ENCODE measurements around the gene CSTPP1.
"Not testable (repeated sequence)": the region's sequence is repeated elsewhere in the genome, so short reads cannot be mapped to it uniquely, and the experiment has no call there.

The CSTPP1 gene

DNA sequence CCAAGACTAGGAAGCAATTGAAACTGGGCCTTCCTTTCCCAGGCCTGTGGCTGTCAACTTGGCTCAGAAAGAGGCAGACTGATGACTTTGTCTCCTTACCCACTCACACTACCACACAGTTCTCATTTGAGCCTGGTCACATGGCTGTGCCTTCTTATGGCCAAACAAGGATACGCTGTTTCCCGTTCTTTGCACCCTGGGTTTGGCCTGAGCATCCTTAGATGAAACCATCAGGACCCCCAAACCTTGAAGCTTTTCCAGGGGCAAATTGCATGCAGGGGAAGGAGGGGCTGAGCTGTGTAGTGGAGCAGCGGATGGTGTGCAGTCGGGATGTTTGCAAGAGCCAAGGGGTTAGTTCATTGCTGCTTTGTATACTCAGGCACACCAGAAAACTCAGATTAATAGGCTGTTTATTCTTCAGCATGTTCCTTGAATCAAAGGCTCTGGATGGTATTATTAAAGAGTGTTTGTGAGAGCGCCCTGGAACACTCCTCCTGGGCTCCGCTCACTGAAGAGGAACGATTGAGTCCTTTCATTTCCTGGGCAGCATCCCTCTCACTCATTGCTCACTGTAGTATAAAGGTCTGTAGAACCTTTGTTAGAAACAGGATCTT lies 170.3 kb downstream of the CSTPP1 start:
- FAIRE-seq (no peak), DNase-seq (ENCODE audit: insufficient read length, low spot score) (no peak)
- no peak for TF ChIP-seq POLR2A (IDR thresholded peaks at IDR 0.05; ENCODE audit: low read depth, low read length)

DNA sequence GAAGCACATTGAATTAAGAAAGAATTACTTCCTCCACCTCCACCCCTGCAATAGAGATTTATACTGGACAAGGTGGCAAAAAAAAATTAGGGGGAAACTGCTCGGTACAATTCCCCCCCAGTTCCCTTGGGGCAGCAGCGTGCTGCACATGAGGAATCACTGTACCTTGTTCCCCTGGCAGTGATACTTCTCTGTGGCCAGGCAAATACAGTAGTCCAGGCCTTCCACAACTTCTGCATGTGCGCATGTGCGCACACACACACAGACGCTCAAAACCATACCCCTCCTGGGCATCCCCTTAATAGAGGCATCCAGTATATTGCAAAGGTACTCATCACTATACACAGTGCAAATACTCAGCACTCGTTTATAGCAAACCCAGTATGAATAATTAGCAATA lies 171.2 kb downstream of the CSTPP1 start:
- TF ChIP-seq POLR2A (IDR thresholded peaks at IDR 0.05; ENCODE audit: low read depth, low read length): no peak
- DNase-seq (ENCODE audit: insufficient read length, low spot score) (no peak), FAIRE-seq (no peak)

DNA sequence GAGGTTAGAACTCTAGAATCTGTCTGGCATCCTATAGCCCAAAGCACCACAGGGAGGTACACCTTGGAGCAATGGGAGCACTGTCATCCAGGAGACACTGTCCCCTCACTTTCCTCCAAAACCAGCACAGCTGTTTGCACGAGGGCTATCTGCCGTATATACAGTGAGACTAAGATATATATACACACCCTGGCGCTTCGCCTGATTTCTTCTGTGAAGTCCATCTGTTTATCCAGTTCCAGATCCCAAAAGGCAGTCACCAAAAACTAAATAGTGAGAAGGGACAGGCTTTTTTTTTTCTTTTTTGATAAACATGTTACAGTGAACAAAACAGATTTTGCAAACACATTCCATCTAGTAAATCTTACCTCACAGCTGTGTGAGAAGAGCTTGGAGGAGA lies 171.7 kb downstream of the CSTPP1 start:
- no peak for DNase-seq (ENCODE audit: insufficient read length, low spot score)
- TF ChIP-seq POLR2A (IDR thresholded peaks at IDR 0.05; ENCODE audit: low read depth, low read length): no peak
- FAIRE-seq: no peak

DNA sequence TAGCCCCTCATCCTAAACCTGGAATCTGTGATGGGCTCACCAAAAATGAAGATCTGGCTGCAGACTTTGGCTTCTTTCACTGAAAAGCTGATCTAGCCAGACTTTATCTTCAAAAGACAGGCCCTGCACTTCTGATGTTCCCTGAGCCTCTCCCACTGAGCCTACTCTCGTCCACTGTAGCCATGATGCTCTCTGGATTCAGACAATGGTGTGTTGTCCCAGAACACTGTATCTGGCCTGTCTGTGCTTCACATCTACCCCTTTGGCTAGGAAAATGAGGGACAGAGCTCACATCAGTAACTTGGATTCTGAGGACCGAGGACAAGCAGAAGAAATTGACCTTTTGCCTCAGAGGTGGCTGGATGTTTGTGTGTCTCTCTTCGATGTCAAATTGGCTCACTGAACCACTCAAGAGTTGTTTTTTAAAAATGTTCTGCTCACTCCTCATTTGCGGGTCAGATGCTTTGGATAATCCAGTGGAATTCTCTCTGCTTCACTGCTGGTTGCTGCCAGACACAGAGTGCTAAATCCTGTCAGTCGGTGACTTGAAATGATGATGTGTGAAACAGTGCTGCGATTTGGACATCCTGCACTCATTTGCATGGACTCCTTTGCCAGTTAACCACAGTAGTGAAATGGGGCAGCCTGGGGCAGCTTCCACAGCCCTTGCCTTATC lies 172.6 kb downstream of the CSTPP1 start:
- DNase-seq (ENCODE audit: insufficient read length, low spot score) (no peak), FAIRE-seq (no peak)
- TF ChIP-seq POLR2A (IDR thresholded peaks at IDR 0.05; ENCODE audit: low read depth, low read length): no peak

DNA sequence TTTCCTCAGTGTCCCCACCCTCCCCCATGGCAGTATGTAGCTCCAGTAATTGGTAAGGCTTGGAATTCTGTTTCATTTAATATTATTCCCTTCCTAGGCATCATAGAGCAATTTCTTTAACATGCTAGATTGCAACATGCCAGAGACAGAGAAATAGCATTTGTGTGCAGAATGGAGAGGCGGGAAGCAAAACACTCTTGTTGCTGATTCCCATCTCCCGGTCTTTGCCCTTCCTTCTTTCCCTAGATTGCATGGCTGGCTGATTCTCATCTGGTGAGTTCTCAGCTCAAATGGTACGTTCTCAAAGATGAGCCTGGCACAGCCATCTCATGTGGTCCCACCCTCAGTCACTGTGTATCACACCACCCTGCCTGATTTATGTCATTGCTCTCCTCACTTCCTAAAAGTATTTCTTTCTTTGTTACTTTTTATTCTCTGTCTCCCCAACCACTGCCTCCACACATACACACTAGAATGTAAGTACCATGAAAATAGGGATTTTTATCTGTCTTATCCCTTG lies 173.2 kb downstream of the CSTPP1 start:
- no peak for DNase-seq (ENCODE audit: insufficient read length, low spot score)
- FAIRE-seq: no peak
- no peak for TF ChIP-seq POLR2A (IDR thresholded peaks at IDR 0.05; ENCODE audit: low read depth, low read length)

DNA sequence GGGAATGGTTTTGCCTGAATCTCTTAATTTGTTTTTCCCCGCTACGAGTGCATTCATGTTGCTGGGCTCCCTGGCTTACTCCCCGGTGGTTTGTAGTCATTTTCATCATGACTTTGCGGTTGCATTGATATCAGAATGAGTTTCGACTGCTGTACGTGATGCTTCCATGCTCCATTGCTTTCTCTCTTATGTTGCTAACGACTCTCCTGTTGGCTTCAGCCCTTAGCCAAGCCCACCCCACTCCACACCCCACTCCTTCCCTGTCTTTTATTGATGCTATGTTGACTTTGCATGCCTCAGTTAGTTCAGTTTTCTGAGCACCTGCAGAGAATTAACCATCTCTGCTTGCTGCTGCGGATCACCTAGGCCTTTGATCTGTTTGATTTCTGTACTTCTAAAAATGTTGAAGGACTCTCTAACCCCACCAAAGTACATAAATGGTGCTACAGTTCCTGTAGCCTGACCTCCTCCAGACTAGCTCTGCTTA lies 174.8 kb downstream of the CSTPP1 start:
- DNase-seq (ENCODE audit: insufficient read length, low spot score): no peak

DNA sequence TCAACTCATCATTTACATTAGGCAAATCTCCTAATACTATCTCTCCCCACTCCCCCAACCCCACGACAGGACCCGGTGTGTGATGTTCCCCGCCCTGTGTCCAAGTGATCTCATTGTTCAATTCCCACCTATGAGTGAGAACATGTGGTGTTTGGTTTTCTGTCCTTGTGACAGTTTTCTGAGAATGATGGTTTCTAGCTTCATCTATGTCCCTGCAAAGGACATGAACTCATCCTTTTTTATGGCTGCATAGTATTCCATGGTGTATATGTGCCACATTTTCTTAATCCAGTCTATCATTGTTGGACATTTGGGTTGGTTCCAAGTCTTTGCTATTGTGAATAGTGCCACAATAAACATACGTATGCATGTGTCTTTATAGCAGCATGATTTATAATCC lies 176.4 kb downstream of the CSTPP1 start:
- not testable (repeated sequence) for FAIRE-seq

More for the DNA sequence above, 174.8 kb downstream of the CSTPP1 start:
- TF ChIP-seq POLR2A (IDR thresholded peaks at IDR 0.05; ENCODE audit: low read depth, low read length): no peak
- FAIRE-seq: no peak

DNA sequence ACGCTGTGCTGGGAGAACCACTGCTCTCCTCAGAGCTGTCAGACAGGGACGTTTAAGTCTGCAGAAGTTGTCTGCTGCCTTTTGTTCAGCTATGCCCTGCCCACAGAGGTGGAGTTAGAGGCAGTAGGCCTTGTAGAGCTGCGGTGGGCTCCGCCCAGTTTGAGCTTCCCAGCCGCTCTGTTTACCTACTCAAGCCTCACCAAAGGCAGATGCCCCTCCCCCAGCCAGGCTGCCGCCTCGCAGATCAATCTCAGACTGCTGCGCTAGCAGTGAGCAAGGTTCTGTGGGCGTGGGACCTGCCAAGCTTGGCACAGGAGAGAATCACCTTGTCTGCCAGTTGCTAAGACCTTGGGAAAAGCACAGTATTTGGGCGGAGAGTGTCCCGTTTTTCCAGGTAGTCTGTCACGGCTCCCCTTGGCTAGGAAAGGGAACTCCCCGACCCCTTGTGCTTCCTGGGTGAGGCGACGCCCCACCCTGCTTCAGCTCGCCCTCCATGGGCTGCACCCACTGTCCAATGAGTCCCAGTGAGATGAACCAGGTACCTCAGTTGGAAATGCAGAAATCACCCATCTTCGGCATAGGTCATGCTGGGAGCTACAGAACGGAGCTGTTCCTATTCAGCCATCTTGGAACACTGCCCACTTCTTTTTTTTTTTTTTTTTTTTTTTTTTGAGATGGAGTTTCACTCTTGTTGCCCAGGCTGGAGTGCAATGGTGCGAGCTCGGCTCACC lies 182.6 kb downstream of the CSTPP1 start:
- FAIRE-seq: not testable (repeated sequence)

More for the DNA sequence above, 176.4 kb downstream of the CSTPP1 start:
- not testable (repeated sequence) for DNase-seq (ENCODE audit: insufficient read length, low spot score)

DNA sequence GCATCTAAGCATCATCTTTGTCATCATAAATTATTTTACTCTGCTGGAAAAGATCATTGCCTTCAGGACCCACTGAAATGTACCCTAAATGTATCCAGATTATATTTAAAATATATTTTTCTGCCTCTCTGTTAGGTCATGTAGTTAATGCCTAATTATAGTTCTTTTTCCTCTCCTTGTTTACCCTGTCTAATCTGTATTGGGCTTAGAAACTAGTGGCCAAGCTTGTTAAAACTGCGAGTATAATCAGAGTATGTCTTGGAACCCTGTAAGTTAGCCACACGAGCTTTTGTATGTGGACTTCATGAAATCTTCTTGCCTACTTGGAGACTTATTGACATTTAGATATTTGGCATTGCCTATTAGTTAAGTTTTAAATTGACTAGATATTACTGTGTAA lies 184.5 kb downstream of the CSTPP1 start:
- TF ChIP-seq POLR2A (IDR thresholded peaks at IDR 0.05; ENCODE audit: low read depth, low read length): no peak
- FAIRE-seq (no peak), DNase-seq (ENCODE audit: insufficient read length, low spot score) (no peak)

More for the DNA sequence above, 182.6 kb downstream of the CSTPP1 start:
- DNase-seq (ENCODE audit: insufficient read length, low spot score): not testable (repeated sequence)

DNA sequence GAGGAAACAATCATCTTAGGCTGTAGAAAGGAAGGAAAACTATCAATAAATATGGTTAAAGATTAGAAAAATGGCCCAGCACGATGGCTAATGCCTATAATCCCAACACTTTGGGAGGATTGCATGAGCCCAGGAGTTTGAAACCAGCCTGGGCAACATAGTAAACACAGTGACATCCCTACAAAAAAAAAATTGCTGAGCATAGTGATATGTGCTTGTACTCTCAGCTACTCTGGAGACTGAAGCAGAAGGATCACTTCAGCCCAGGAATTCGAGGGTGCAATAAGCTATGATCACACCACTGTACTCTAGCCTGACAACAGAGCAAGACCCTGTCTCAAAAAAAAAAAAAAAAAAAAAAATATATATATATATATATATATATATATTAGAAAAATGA lies 185.2 kb downstream of the CSTPP1 start:
- DNase-seq (ENCODE audit: insufficient read length, low spot score) (no peak), FAIRE-seq (no peak)
- no peak for TF ChIP-seq POLR2A (IDR thresholded peaks at IDR 0.05; ENCODE audit: low read depth, low read length)

DNA sequence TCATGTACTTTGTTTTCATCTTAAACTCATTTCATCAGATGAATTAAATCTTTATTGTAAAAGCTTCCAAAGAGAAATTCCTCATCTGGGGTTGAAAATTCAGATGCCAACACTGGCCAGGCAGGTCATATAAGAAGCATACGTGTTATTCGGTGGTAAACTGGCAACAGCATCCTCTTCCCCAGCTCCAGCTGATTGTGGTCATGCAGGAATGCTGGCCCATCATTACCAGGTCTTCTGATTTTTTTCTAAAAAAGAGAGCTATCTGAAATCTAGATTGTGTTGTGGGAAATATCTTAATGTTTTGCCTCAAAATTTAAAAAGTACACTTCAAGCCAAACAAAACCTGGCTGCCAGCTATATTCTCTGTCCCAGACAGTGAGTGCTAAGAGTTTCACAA lies 186.5 kb downstream of the CSTPP1 start:
- no peak for TF ChIP-seq POLR2A (IDR thresholded peaks at IDR 0.05; ENCODE audit: low read depth, low read length)
- no peak for DNase-seq (ENCODE audit: insufficient read length, low spot score)
- FAIRE-seq: no peak

DNA sequence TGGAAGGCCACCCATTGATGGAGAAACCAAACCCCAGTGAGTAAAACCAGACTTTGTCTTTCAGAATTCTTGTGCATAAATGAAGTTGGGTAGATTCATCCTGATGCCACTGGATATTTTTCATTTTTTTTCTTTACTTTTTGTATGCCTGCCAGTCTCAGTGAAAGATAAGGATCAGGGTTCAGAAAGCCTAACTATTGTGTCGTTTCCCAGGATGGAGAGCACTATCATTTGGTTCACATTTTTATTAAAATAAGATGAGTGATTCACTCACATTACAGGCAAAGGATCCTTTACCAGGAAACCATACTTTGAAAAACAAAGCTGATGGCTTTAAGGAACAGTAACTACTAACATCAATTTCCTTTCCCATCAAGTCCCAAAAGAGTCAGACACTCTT lies 188.1 kb downstream of the CSTPP1 start:
- FAIRE-seq (no peak), DNase-seq (ENCODE audit: insufficient read length, low spot score) (no peak)
- TF ChIP-seq POLR2A (IDR thresholded peaks at IDR 0.05; ENCODE audit: low read depth, low read length): no peak

DNA sequence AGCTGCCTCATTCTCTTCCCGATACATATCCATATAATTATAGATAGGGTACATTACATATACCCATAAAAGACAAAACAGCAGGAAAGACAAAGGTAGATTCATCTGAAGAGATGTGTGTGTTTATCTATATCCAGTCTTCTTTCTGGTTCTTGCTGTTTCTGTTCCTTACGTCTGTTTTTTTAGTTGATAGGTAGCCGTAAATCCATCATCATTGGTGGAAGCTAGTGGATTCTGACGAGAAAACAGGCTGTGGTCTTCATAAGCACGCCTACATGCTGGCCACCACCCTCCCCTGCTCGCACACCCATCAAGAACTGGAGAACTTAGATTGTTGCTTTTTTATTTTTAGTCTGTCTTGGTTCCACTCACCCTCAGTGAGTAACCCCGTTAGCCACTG lies 188.5 kb downstream of the CSTPP1 start:
- DNase-seq (ENCODE audit: insufficient read length, low spot score) (no peak), FAIRE-seq (no peak)
- no peak for TF ChIP-seq POLR2A (IDR thresholded peaks at IDR 0.05; ENCODE audit: low read depth, low read length)

DNA sequence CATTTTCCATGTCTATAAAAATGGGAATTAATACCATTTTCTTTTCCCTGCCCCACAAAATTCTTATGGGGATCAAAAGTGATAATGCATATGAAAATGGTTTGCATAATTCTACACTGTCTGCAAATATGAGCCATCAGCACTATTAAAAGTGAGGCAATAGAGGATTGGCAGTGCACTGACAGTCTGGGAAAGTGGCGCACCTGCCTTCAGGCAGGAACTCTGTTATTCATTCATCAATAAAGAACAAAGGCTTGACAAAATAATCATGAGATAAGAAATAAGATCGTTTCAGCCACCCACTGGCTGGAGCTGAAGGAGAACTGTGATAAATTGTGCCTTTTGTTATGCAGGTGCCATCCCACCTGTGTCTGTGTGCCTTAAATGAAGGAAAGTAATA lies 190.7 kb downstream of the CSTPP1 start:
- TF ChIP-seq POLR2A (IDR thresholded peaks at IDR 0.05; ENCODE audit: low read depth, low read length): no peak
- FAIRE-seq (no peak), DNase-seq (ENCODE audit: insufficient read length, low spot score) (no peak)
